Stimulated activated CD8-positive, alpha-beta memory T cell treated with anti-CD3 and anti-CD28 coated beads, Interleukin-4, amount 100 ng/mL, for 48 hours (primary cell): ENCODE data around the gene ZC3H6.
"Not testable (repeated sequence)": the region's sequence is repeated elsewhere in the genome, so short reads cannot be mapped to it uniquely, and the experiment has no call there.

ENCODE experiments used
- DNase-seq: peaks from one replicate; pipeline ENCODE4 v3.0.0-alpha.2; 2020

The ZC3H6 gene

DNA sequence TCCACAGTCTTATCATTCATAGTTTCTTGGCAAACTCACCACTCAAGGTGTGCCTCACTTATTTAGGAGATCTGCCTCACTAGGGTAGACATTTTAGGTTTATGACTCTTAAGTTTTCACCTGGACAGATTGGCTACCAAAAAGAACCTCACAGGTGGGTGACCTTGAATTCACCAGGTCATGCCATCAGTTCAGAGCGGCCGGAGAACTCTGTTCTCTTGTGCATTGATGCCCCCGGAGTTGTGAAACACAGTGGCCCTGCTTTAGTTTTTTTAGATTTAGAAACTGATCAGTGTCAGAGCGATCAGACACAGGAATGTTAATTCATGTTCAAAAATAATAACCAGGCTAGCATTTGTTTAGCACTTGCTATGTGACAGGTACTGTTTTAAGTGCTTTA, 6.7 kb downstream of the ZC3H6 start:
- not testable (repeated sequence) for DNase-seq

DNA sequence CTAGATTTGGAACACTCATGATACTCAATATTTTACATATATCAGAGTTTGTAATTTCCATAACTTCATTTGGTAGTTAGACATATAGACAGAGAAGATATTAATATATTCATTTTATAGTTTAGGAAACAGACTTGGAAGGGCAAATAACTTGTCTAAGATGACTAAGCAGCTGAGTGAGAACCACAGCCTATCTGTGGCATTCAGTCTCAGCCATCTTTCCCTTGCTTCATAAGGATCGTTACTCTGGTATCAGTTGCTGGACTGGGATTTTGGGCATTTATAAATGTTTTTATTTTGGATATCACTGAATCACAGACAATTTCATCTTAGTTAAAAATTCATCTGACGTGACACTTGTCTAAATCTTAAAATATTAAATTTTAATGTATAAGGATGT, 8.1 kb downstream of the ZC3H6 start:
- not testable (repeated sequence) for DNase-seq

DNA sequence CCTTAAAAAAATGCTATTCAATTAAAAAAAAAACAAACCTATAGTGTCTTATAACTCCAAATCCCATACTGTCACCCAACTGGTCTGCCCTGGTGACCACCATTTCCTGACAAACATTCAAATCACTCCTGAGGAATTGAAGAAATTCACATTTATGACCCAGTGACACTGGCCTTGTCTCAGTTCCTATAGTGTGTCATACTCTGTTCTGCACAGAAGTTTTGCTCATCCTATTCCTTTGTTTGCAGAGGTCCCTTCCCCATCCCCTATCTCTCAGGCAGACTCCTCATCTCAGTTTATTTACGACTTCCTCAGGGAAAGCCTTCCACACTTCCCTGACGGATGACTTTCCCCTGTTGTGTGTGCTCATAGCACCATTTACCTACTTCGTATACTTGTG, 14.7 kb downstream of the ZC3H6 start:
- no peak for DNase-seq

DNA sequence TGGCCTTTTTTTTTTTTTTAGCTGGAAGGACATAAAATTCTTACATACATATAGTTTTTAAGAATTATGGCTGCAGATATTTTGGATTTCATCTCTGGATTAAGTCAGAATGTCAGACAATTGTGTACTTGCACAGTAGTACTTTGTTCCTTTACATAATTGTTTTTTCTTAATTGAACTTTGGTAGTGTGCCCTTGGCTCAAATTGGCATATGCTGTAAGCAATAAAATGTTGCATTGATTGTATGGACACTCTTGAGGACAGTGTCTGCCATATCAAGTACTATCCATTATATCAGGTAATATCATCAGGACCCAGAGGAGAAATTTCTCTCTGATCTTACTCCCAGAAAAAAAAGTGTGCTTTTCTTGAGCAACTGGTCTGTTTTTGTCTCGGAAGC, 15.3 kb downstream of the ZC3H6 start:
- no peak for DNase-seq

DNA sequence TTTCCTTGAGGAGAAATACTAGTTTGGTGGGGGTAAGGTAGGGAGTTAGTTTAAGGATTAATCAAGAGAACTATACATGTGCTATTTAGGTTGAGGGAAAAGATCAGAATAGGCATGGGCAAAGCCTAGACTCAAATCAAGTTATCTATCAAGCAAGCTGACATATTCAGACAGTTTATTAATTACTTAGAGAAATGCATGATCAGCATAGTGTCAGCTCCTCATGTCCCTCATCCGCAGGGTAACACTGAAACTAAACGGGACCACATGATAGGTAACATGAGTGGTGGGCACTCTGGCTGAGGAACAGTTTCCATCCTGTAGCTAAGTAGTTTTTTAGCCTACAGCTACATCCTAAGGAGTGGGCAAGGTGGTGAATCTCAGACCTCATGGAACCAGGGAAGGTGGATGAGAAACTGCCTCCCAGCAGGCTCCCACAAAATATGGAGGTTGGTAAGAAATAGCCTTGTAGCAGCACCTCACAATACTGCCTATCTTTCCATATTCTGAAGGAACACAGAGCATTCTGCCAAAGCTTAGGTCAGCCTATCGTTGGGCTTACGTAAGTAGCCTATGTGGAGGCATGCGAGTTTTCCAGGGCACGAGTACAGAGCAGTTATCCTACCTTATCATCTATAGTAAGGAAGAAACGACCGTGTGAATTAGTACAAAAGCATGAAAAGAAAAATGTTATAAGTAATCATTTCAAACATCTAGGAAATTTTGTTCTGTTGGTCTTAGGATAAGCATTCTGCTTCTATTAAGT, 18.4 kb downstream of the ZC3H6 start:
- no peak for DNase-seq

DNA sequence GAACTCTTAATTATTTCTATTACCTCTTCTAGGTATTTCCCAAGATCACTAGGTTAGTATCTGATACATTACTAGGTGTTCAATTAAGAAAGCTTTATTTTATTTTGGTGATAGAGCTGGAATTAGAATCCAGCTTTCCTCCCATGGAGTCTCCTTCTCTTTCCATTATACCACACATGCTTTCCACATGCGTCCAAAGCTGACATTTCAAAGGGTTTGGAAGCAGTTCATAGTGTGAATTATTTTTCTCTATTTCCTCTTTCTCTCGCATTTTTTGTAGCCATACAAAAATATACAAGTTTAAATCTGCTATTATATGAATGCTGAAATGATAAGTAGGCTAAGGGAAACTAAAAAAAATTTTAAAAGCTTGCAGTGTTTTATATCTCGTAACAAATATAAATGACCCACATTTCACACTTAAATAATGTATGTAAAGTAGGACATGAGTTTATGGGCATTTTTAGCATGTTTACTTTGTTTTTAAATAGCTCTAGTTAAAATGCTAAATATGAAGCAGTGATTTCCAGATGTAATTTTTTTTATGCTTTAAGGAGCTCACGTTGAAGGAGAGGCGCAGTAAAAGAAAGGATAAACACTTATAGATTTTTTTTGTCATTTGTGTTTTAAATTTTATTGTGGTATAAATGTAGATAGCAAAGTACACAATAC, 20.1 kb downstream of the ZC3H6 start:
- no peak for DNase-seq

DNA sequence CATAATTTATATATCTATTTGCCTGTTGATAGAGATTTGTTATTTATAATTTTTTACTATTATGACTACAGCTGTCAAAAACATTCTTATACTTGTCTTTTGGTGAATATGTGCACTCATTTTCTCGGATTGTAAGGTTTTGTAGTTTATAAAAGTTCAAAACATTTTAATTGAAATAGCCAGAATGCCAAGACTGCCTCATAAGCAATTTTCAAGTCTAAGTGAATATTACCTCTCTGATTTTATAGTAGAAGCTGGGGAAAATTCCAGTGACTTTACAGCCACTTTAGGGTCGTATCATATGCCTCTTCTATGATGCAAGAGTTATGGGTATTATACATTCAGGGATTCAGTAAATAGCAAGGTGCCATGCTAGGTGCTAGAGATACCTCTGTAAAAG, 21.0 kb downstream of the ZC3H6 start:
- no peak for DNase-seq

DNA sequence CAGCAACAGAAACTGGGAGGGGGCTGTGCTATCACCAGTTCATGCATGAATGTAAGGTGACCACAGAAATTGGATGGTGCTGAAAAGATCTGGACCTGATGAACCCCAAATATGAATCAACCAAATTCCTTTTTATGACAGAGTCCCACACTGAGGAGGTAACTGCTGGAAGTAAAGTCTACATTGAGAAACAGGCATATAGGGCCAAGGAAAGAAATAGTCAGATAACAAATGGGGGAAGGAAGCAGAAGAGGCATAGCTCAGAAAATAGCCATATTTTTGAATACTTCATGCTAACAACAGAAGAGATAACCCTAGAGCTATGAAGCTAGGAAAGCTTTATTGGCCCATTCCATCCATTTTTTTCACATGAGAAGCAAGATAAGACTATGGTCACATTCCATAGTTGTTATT, 25.8 kb downstream of the ZC3H6 start:
- no peak for DNase-seq

DNA sequence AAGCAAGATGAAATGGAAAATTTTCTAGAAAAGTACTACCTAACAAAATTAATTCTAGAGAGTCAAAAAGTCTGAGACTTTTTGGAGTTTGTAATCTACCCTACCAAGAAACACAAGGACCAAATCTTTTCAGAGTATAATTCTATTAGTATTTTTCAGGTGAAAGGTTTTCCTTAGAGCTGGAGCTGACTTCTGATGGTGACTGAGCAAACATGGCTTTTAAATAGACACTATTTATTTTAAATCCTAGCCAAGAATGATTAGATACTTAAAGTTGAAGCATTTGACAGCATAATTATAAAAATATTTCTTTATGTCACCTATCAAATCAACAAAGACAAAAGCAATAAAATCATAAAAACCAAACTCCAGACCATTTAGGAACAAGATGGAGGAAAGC, 26.6 kb downstream of the ZC3H6 start:
- DNase-seq, result no peak

DNA sequence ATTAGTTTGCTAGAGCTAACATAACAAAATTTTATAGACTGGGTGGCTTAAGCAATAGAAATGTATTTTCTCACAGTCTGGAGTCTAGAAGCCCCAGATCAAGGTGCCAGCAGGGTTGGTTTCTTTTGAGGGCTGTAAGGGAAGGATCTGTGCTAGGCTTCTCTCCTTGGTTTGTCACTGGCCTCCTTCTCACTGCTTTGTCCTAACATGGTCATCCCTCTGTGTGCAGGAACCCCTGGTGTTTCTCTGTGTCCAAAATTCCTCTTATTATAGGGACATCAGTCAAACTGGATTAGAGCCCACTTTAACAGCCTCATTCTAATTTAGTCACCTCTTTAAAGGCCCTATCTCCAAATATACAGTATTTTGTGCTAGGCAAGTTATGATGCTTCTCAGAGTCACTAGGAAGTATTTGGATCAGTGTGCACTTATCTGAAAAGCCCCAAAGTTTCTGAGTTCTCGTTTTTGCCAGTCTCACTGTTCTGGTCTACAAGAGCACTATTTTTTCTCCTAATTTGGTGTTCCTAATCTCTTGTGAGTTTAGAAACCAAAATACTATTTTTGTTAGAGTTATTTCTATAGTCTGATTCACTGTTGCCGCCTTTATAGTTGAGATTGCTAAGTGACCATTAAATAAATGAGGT, 29.0 kb downstream of the ZC3H6 start:
- DNase-seq, result no peak

DNA sequence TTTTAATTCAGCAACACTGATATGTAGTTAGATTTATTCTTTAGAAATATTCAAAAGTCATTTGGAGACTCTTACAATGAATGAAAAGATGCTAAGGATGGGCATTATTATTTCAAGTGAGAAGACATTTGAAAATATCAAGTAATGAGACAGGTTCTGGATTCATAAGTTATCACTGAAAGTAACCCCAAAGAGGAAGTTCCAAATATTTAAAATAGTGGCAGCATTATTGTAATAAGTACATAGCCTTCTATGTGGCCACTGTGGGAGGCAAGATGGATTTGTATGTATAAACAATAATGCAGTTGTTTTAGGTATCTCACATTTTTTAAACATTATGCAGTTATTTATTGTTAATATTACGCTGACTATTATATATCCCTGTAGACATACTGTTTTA, 29.7 kb downstream of the ZC3H6 start:
- DNase-seq, result no peak

DNA sequence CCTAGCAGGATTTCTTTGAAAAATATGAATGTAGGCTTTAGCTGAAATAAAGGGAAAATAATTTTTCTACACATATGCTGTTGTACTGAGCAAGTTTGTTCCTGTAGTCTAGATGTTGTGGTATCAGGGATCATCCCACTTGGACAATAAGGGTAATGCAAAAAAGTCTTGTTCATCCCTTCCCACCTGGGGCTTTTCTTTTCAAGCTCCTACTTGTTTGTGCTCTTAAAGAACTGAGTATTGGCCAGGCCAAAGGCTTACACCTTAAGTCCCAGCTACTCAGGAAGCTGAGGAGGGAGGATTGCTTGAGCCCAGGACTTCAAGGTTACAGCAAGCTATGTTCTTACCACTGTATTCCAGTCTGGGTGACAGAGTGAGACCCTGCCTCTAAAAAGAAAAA, 35.5 kb downstream of the ZC3H6 start:
- no peak for DNase-seq

DNA sequence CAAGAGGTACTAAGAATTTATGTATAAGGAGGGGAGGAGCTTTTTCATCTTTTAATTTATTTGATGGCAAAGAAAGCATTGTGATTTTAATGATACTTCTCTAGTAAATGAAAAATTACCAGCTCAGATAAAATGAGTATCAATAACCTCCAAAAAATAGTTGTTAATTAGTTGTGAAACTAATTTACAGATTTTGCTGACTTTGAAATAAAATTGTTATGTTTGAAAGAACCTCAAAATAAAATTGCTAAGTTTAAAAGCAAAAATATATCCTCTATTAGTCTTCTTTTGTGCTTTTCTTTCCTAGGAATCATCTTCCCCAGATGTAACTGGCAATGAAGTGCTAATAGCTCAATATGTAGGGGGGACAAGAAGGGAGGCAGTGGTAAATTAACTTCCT, 36.5 kb downstream of the ZC3H6 start:
- DNase-seq, result no peak

DNA sequence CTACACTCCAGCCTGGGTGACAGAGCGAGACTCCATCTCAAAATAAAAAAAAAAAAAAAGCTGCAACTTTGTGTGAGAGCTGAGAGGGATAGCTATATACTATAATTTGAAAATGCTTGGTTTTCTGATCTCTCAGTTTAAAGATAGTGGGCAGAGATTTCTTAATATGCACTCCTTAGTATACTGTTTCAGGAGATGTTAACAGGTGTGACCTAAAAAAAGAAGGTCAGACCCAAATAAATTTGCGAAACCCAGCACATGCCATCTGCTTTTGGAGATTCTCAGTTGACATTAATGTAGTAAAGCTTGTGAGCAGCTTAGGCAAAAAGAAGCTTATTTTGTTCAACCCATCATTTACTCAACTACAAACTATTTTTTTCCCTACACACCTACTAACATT, 37.4 kb downstream of the ZC3H6 start:
- no peak for DNase-seq

DNA sequence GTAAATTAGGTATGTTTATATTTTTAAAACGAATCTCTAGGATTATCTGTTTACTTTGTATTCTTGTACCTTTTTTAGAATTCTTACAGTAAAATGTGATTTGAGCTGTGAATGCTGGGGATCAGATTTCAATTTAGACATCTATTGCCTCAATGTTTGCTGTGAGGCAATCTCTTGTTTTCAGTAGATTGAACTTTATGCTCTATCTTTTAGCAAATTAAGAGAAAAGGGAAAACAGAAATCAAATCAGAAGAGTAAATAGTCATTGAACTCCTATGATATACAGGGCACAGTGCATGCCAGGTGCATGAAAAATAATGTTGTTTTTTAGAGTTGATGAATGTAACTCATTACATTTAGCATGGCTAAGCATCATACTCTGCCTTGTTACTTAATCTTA, 39.5 kb downstream of the ZC3H6 start:
- DNase-seq, result no peak

DNA sequence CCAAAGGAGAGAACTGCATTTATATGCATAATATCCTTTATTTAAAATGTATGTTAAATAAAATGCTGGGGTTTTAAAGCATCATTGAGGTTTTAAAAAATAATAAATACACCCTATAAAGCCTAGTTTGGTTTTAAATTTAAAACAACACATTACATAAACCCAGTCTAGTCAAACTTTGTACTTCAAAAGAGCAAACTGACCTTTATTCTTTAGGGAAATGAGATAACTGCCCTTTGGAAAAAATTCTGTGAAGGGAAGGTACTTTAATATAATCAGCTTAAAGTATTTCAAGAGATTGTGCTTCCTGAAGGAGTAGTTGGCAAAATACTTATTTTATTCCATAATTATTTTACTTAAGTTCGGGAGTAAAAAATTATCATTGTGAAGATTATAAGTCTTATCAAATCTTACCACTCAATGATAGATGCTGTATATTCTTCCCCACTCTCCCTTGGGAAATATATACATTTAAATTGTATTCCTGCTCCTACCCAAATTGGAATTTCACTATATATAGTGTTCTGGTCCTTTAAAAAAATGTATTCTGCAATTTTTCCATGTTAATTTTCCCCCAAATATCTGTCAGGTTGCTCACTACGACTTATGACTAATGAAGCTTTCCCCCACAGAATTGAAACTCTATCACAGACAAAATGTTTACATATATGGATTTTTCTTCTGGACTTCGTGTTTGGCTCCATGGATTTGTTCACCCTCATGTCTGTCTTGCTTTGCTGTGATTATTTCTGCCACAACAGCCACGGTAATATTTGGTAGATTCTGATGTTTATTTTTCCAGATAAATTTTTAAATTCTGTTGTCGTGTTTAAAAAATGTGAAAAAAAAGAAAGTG, 42.1 kb downstream of the ZC3H6 start:
- no peak for DNase-seq

DNA sequence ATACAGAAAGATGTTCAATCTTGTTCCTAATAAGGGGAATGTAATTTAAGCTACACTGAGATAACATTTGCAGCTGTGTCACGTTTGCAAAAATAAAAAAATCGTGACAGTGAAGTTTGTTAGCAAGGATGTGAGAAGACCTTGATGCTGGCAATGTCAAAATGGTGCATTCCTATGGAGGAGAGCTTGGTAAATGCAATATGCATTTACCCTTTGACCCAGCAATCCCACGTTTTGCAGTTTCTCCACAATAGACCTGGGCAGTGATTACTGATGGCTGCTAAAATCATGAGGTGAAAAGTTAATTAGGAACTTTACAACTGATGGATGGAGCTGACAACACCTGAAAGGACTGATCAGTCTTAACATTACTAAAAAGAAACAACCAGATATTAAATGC, 43.1 kb downstream of the ZC3H6 start:
- no peak for DNase-seq

DNA sequence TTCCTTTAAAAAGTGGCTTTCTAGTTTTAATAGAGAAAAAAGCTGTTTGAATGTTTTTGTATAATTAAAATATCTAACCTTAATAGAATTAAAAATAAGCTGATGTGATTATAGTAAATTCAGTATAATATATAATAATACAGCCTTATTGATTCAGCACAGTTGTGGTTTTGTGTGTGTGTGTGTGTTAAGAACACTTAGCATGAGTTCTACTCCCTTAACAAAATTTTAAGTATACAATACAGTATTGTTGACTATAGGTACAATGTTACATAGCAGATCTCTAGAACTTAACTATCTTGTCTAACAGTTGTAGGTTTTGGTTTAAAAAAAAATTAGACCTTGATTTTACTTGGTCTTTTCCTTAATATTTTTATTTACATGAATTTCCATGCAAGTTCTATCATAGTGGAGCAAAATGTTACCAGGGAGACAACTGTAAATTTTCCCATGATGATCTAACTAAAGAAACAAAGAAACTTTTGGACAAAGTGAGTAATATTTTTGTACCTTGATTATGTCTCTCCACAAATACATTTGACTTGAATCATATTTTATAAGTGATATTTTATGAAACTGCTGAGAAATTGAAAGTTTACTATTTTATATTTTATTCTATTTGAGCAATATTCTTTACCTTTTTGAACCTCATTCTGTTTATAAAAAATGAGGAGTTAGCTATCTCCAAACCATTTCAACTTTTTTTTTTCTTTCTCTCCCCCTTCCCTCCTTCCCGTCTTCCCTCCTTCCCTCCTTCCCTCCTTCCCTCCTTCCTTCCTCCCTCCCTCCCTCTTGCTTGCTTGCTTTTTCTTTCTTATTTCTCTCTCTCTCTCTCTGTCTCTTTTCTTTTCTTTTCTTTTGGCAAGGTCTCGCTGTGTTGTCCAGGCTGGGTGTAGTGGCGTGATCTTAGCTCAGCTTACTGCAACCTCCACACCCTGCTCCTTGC, 46.3 kb downstream of the ZC3H6 start:
- no peak for DNase-seq

DNA sequence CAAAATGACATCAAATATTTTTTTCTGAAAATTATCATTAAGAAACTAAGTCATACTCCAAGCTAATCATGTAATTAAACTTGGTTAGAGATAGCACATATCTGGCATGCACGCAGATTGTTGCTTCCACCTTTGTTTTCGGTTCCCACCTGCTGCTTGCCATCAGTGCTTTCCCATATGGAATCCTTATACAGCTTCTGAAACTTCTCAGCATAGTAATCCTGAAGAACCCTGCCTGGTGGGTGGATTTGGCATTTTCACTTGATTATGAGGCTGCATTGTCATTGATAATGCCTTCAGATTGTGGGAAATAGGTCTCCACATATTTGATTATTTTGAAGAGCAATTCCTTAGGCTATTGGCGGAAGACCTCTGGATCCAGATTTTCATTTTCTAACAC, 47.5 kb downstream of the ZC3H6 start:
- DNase-seq, result no peak

DNA sequence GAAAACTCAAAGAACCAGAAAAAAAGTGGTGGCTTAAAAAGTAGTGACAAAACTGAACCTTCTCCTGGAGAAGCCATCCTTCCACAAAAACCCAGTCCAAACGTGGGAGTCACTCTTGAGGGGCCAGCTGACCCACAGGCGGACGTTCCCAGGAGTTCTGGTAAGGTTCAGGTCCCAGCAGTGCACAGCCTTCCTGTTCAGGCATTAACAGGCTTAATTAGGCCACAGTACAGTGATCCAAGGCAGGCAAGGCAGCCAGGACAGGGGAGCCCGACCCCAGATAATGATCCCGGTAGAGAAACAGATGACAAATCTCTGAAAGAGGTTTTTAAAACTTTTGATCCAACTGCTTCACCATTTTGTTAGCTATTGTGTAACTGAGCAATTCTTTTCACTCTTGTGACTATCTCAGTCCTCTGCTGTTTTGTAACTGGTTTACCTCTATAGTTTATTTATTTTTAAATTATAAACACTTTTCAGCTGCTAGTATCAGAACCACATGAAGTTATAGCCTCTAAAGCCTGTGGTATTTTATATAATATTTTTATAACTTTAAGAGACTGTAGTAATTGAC, 56.8 kb downstream of the ZC3H6 start:
- DNase-seq, result no peak

DNA sequence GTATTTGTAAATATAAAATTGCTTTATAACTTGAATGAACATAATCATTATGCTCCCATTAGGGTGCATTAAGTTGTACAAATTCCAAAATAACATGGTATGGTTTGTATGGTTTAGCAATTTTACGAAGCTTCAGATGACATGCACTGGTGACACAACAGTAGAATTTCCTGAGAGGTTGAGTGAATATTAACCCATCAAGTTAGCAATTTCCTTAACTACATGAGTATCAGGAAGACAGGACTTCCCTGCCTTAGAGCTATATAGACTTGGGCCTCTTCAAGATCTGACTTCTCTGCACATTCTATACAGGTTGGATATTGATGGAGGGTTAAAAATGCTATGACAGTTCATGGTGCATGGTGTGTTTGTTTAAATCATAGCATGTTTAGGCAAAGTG, 60.2 kb downstream of the ZC3H6 start:
- no peak for DNase-seq

DNA sequence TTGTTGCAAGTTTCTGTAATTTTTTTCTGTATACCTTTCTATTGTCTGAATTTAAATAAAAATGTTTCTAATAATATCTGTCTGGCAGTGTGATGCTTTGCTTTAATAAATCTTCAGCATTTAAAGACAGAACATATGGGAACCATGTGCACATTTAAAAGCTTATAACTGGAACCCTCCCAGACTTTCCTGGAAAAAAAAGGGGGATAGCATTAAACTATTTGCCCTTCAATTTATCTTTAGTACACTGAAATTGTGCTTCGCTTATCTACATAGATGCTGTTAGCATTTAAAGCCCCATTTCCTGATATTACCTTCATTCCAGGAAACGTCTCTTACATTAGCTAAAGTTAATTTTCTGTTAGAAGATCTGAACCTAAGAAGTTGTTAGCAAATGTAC, 64.6 kb downstream of the ZC3H6 start:
- DNase-seq, result no peak
